Activated naive CD4-positive, alpha-beta T cell treated with anti-CD3 and anti-CD28 coated beads for 36 hours (primary cell): ENCODE measurements around the gene ESD. TPM values are rescaled to one million over a fixed set of nuclear protein-coding genes. Genes with fewer than 3 reads are reported as not detected.
"Not testable (repeated sequence)": the region's sequence is repeated elsewhere in the genome, so short reads cannot be mapped to it uniquely, and the experiment has no call there.

Source experiments
- CTCF ChIA-PET: fragments of 350-600 bp; sonication (Branson Sonifier 250); formaldehyde crosslinking; loops from one replicate; lab custom pipeline; 2021; ENCODE audit warnings: antibody characterized with exemption; lab: Charles Lee
- DNase-seq: peaks from one replicate; pipeline ENCODE4 v3.0.0-alpha.2; 2020
- H3K27ac Mint-ChIP-seq: one replicate; pipeline ENCODE4 v1.8.0; 2021; ENCODE audit warnings: mild to moderate bottlenecking, mixed read lengths
- H3K27me3 Mint-ChIP-seq: one replicate; pipeline ENCODE4 v1.8.0; 2021; ENCODE audit warnings: low read depth, mixed read lengths
- H3K36me3 Mint-ChIP-seq: one replicate; pipeline ENCODE4 v1.8.0; 2021; ENCODE audit warnings: low read depth, mixed read lengths
- H3K4me1 Mint-ChIP-seq: one replicate; pipeline ENCODE4 v1.8.0; 2021; ENCODE audit warnings: low read depth, mixed read lengths
- H3K4me3 Mint-ChIP-seq: one replicate; pipeline ENCODE4 v1.8.0; 2021; ENCODE audit warnings: mild to moderate bottlenecking, moderate library complexity, mixed read lengths
- H3K9me3 Mint-ChIP-seq: one replicate; pipeline ENCODE4 v1.8.0; 2021; ENCODE audit warnings: mixed read lengths
- intact Hi-C: fragments of 100-400 bp; cut with micrococcal nuclease; formaldehyde crosslinking; loops from one replicate; pipeline ENCODE4 v1.15.1; 2023
- total RNA-seq, 2 experiments: library from RNA; stranded (reverse); gene quantifications; one replicate each; pipeline ENCODE4 v1.2.3, GENCODE V29; 2021

Gene ESD
- total RNA-seq, 2 experiments from 2014 or later: 150 to 153 TPM

DNA sequence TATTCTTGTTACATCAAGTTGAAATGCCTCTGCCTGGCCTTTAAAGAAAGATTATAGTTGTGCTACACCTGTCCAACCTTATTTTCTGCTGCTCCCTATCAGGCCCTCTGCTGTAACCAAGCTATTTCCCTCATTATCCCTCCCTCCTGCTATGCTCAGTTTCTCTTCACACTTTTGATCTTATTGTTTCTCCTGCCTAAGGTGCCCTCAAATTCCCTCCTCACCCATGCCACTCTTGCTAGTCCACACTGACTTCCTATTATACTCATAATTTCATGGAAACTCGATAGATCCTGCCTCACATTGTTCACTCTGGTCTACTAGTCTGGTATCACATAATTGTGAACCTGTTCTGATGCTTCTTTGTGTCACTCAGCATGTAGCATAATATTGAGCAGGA, 19.4 kb upstream of the ESD start:
- Mint-ChIP-seq H3K4me1 (peaks cover 6% of the 10 kb centered on the region), H3K36me3 (peaks cover 3% of the 10 kb centered on the region), H3K27me3 (peaks cover 7% of the 10 kb centered on the region), H3K27ac (no peak overlapping the region), H3K4me3 (no peak overlapping the region), H3K9me3 (peaks cover 15% of the 10 kb centered on the region)
- intact Hi-C loops: no loop called here
- CTCF ChIA-PET: no interaction called here
- no peak for DNase-seq

DNA sequence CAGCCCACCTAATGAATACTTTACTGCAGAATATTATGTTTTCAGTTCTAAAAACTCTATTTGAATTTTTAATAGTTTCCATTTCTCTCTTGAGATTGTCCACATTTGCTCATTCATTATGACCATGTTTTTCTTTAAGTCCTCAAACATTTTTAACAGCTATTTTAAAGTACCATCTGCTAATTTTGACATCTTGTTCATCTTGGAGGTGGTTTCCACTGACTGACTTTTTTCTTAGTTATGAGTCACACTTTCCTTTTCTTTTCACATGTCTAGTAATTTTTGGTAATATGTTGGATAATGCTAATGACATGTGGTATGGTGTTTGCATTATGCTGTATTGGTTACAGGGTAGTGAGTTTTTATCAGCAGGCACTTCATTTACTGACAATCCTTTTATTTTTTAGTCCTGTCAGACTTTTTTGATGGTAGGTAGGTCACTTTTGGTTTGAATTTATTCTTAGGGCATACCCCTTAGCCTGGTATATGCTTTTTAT, 15.4 kb upstream of the ESD start:
- CTCF ChIA-PET: interaction anchor here (0.6 kb wide), 1 partner anchor 20 kb away, joined by 3 read pairs; no protein-coding TSS in a partner anchor
- no peak overlapping the region for H3K27ac Mint-ChIP-seq
- intact Hi-C loops: loop anchor here (1.0 kb wide), 1 partner anchor 15 kb away; the partner anchor contains the start of gene ESD

DNA sequence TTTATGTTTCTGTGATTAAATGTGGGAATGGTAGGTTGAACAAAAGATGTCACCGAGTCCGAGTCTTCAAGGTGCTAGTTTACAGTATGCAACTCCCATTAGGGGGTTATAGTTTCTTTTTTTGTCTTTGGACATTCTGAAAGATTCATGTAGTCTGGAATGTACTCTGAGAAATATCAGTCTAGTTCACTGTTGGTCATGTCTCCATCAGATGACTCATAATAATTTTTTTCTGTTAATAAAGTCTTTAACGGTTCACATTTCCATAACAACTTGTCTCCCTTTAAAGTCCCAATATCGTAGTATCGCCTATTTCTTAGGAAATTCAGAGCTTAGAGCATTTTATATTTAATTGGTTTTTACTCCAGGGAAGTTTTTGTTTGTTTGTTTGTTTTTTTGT, 13.5 kb upstream of the ESD start:
- no peak overlapping the region for H3K27ac Mint-ChIP-seq
- peaks cover 3% of the 10 kb centered on the region for H3K36me3 Mint-ChIP-seq
- intact Hi-C loops: no loop called here
- DNase-seq: no peak
- H3K27me3 Mint-ChIP-seq: peaks cover 7% of the 10 kb centered on the region
- peaks cover 15% of the 10 kb centered on the region for H3K9me3 Mint-ChIP-seq
- H3K4me3 Mint-ChIP-seq: no peak overlapping the region
- CTCF ChIA-PET: interaction anchor here (0.7 kb wide), 1 partner anchor 68 kb away, joined by 3 read pairs; no protein-coding TSS in a partner anchor
- peaks cover 6% of the 10 kb centered on the region for H3K4me1 Mint-ChIP-seq

More for the DNA sequence above, 15.4 kb upstream of the ESD start:
- DNase-seq: no peak
- Mint-ChIP-seq H3K36me3 (peaks cover 3% of the 10 kb centered on the region), H3K4me3 (no peak overlapping the region), H3K9me3 (peaks cover 15% of the 10 kb centered on the region), H3K27me3 (peaks cover 7% of the 10 kb centered on the region), H3K4me1 (peaks cover 6% of the 10 kb centered on the region)

DNA sequence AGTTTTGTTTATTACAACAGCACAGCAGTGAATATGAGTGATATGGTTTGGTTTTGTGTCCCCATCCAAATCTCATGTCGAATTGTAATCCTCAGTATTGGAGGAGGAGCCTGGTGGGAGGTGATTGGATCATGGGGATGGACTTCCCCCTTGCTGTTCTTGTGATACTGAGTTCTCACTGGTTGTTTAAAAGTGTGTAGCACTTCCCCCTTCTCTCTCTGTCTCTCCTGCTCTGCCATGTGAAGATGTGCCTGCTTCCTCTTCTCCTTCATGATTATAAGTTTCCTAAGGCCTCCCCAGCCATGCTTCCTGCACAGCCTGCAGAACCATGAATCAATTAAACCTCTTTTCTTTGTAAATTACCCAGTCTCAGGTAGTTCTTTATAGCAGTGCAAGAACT, 8.0 kb upstream of the ESD start:
- DNase-seq, CTCF ChIA-PET, H3K27me3 Mint-ChIP-seq, H3K9me3 Mint-ChIP-seq, intact Hi-C loops, H3K36me3 Mint-ChIP-seq, H3K27ac Mint-ChIP-seq, H3K4me1 Mint-ChIP-seq, H3K4me3 Mint-ChIP-seq: not testable (repeated sequence)

DNA sequence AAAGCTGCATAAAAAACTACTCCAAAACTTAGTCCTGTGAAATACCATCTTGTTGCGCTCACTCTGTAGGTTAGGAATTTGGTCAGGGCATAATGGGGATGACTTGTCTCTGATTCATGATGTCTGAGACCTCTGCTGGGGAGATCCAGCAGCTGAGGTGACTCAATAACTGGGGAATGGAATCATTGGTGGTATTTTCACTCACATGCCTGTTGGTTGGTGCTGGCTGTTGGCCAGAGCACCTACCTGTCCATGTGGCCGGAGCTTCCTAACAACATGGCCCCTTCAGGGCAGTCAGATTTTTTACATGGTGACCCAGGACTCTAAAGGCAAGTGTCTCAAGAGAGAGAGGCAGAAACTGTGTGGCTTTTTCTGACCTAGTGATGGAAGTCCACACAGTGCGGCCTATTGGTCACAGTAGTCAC, 7.4 kb upstream of the ESD start:
- Mint-ChIP-seq H3K9me3 (no peaks in the 10 kb centered on the region), H3K36me3 (no peaks in the 10 kb centered on the region), H3K27me3 (no peaks in the 10 kb centered on the region), H3K4me1 (no peaks in the 10 kb centered on the region), H3K27ac (no peak overlapping the region), H3K4me3 (no peak overlapping the region)
- CTCF ChIA-PET: interaction anchor here (0.6 kb wide), 1 partner anchor 62 kb away, joined by 4 read pairs; no protein-coding TSS in a partner anchor
- intact Hi-C loops: no loop called here
- no peak for DNase-seq

DNA sequence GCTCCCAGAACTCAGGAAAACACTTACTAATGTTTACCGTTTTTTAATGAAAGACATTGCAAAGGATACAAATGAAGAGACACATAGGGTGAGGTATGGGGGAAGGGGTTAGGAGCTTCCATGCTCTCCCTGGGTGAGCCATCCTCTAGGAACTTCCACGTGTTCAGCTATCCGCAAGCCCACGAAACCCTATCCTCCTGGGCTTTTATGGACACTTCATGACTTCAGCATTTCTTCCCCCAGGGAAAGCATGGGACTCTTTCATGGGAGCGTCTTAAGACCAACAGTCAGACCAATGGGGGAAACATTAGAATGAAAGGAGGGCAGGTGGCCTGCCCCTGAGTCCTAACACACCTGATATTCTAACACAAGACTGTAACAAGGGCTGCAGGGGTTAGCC, 6.6 kb upstream of the ESD start:
- intact Hi-C loops: no loop called here
- no peaks in the 10 kb centered on the region for H3K36me3 Mint-ChIP-seq

DNA sequence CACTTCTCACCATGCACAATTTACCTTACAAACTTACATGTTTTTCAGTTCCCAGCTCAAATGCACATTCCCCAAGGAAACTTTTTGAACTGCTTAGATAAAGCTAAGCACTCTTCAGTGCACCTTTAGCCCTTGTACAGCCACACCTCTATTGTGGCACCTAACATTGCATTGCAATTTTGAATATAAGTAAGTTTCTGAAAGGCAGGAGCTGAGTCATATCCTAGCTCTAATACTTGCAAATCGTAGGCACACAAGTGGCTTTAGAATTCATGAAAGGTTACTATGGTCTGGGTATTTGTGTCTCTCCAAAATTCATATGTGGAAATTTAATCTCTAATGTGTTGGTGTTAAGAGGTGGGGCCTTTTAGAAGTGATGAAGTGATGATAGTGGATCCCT, 4.9 kb upstream of the ESD start:
- DNase-seq: no peak
- CTCF ChIA-PET: no interaction called here
- Mint-ChIP-seq H3K4me3 (no peak overlapping the region), H3K36me3 (no peaks in the 10 kb centered on the region), H3K27me3 (no peaks in the 10 kb centered on the region), H3K4me1 (peaks cover 6% of the 10 kb centered on the region), H3K9me3 (no peaks in the 10 kb centered on the region), H3K27ac (no peak overlapping the region)
- intact Hi-C loops: no loop called here

More for the DNA sequence above, 6.6 kb upstream of the ESD start:
- H3K27ac Mint-ChIP-seq: no peak overlapping the region
- no peak for DNase-seq
- H3K27me3 Mint-ChIP-seq: no peaks in the 10 kb centered on the region
- CTCF ChIA-PET: no interaction called here
- no peak overlapping the region for H3K4me3 Mint-ChIP-seq
- H3K4me1 Mint-ChIP-seq: no peaks in the 10 kb centered on the region
- no peaks in the 10 kb centered on the region for H3K9me3 Mint-ChIP-seq

DNA sequence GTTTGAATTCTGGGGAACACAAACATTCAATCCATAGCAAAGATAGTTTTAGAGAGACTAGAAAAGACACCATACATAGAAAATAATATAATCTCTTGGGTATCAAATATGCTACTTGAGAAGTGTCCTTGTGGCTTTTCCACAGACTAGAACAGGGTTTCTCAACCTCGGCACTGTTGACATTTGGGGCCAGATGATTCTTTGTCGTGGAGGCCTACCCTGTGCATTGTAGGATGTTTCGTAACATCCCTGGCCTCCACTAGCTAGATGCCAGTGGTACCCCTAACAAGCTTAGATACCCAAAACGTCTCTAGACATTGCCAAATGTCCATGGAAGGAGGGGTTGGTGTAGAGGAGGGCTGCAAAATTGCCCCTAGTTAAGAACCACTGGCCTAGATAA, 2.2 kb upstream of the ESD start:
- Mint-ChIP-seq H3K27ac (no peak overlapping the region), H3K4me3 (no peak overlapping the region), H3K36me3 (peaks cover 12% of the 10 kb centered on the region), H3K27me3 (no peaks in the 10 kb centered on the region), H3K4me1 (peaks cover 21% of the 10 kb centered on the region), H3K9me3 (no peaks in the 10 kb centered on the region)
- CTCF ChIA-PET: interaction anchor here (0.9 kb wide), 1 partner anchor 247 kb away, joined by 4 read pairs; no protein-coding TSS in a partner anchor
- intact Hi-C loops: loop anchor here (5.0 to 10.0 kb wide), 5 partner anchors 132 to 1853 kb away; partner anchors contain the start of genes CYSLTR2, ITM2B and ZC3H13
- no peak for DNase-seq

DNA sequence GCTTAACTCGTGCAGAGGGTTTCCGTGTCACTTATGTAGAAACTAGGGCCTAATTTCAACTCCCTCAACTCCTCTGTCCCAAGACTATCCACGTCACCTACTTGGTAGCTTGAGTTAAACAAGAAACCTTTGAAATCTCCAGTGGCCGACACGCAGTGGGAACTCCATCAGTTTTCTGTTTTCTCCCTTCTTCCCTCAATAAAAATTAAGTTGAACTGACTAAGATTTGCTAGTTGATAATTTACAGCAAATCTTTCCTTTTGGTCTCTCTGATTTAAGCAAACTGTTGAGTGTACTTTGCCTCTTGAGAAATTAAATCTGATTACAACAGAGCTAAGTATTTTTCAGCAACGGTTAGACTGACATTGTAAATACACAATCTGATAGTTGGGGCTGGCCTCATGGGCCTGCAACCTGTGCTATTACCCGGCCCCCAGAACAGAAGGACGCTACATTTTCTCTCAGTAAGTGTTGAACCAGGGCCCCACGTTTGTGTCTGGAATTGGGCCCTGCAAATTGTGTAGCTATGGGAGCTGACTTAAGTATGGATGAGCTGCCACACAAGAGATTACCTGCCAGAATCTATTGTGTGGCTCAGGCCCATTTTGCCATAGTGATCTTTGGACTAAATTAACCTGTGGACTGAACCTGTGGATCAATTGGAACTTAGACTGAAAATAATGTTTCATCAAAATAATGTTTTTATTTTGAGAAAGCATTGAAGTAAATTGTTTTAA, 708 bp upstream of the ESD start:
- H3K9me3 Mint-ChIP-seq: no peaks in the 10 kb centered on the region

DNA sequence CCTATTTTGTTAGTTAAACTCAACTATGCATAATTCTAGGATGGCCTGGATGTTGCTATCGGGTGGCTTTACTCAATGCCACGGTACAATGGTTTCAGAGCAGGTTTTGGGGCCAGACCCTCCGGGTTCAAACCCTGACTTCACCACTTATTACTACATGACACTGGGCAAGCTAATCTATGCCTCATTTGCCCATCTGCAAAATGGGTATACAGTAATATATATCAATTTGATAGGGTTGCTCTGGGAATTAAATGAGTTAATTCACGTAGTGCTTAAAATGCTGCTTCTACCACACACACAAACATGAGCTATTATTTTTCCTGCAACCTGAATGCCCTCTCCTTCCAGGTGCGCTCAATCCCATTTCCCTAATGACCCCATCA, 839 bp downstream of the ESD start:
- DNase-seq: no peak
- peaks cover 15% of the 10 kb centered on the region for H3K36me3 Mint-ChIP-seq
- CTCF ChIA-PET: no interaction called here
- intact Hi-C loops: loop anchor here (2.0 to 10.0 kb wide), 6 partner anchors 45 to 1856 kb away; partner anchors contain the start of genes CYSLTR2, ITM2B and ZC3H13
- peak overlapping the region; percentile 93 for H3K4me3 Mint-ChIP-seq
- H3K4me1 Mint-ChIP-seq: peaks cover 32% of the 10 kb centered on the region
- H3K27me3 Mint-ChIP-seq: no peaks in the 10 kb centered on the region
- H3K27ac Mint-ChIP-seq: peak overlapping the region; percentile 95
- no peaks in the 10 kb centered on the region for H3K9me3 Mint-ChIP-seq

More for the DNA sequence above, 708 bp upstream of the ESD start:
- CTCF ChIA-PET: interaction anchor here (1.2 kb wide), 1 partner anchor 246 kb away, joined by 4 read pairs; no protein-coding TSS in a partner anchor
- H3K27ac Mint-ChIP-seq: peak overlapping the region; percentile 95
- peak overlapping the region; percentile 93 for H3K4me3 Mint-ChIP-seq
- no peak for DNase-seq
- no peaks in the 10 kb centered on the region for H3K27me3 Mint-ChIP-seq
- peaks cover 15% of the 10 kb centered on the region for H3K36me3 Mint-ChIP-seq
- intact Hi-C loops: loop anchor here (1.0 to 10.0 kb wide), 9 partner anchors 15 to 1855 kb away; partner anchors contain the start of genes CYSLTR2, ITM2B, NUDT15 and ZC3H13
- peaks cover 32% of the 10 kb centered on the region for H3K4me1 Mint-ChIP-seq

DNA sequence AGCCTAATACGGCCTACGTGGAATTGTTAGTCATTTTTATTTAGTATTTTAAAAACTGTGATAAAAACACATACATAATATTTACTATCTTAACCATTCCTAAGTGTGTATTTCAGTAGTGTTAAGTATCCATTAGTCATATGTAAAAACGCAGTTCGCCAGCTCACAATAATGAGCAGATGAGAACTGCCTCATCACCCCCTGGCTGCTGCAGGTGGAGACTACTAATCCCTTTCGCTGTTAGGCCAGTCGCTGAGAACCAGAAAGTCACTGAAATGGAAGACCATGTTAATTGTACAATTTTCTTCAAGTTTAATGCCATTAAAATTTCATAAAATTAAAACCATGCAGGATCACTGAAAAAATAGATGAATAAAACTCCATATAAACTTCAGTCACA, 1.6 kb downstream of the ESD start:
- intact Hi-C loops: loop anchor here (5.0 to 10.0 kb wide), 5 partner anchors 128 to 1857 kb away; partner anchors contain the start of genes CYSLTR2, ITM2B and ZC3H13
- CTCF ChIA-PET: no interaction called here
- H3K9me3 Mint-ChIP-seq: no peaks in the 10 kb centered on the region
- DNase-seq: no peak
- H3K4me3 Mint-ChIP-seq: peak overlapping the region; percentile 59
- H3K27me3 Mint-ChIP-seq: no peaks in the 10 kb centered on the region
- peaks cover 32% of the 10 kb centered on the region for H3K4me1 Mint-ChIP-seq
- H3K27ac Mint-ChIP-seq: no peak overlapping the region
- H3K36me3 Mint-ChIP-seq: peaks cover 22% of the 10 kb centered on the region

DNA sequence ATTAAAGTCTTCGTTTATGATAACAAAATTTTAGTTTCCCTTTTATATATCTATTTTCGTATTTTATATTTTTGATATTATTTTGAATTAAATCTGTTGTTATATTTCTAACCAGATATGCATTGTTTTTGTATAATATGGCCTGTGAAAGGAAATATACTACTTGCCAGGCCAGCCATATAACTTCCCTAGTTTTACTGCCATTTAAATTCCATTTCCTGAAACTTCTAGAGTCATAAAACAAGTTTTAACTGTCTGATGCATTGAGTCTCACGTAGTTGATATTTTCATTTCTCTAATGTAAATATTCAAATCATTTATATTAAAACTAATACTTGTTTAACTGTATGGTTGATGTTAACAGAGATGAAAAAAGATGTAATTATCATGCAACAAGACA, 13.5 kb downstream of the ESD start:
- Mint-ChIP-seq H3K9me3 (no peaks in the 10 kb centered on the region), H3K4me1 (peaks cover 4% of the 10 kb centered on the region), H3K27ac (no peak overlapping the region), H3K27me3 (no peaks in the 10 kb centered on the region), H3K4me3 (no peak overlapping the region), H3K36me3 (peaks cover 32% of the 10 kb centered on the region)
- intact Hi-C loops: no loop called here
- CTCF ChIA-PET: no interaction called here
- no peak for DNase-seq
